Activated CD8-positive, alpha-beta memory T cell treated with anti-CD3 and anti-CD28 coated beads, Interleukin-2, amount 50 U/mL, for 1 hour (primary cell): ENCODE measurements around the gene GIGYF2.
"Not testable (repeated sequence)": the region's sequence is repeated elsewhere in the genome, so short reads cannot be mapped to it uniquely, and the experiment has no call there.

Experiments used
- DNase-seq: peaks from one replicate; pipeline ENCODE4 v3.0.0-alpha.2; 2020; ENCODE audit errors: extremely low read depth

The GIGYF2 gene, protein sequence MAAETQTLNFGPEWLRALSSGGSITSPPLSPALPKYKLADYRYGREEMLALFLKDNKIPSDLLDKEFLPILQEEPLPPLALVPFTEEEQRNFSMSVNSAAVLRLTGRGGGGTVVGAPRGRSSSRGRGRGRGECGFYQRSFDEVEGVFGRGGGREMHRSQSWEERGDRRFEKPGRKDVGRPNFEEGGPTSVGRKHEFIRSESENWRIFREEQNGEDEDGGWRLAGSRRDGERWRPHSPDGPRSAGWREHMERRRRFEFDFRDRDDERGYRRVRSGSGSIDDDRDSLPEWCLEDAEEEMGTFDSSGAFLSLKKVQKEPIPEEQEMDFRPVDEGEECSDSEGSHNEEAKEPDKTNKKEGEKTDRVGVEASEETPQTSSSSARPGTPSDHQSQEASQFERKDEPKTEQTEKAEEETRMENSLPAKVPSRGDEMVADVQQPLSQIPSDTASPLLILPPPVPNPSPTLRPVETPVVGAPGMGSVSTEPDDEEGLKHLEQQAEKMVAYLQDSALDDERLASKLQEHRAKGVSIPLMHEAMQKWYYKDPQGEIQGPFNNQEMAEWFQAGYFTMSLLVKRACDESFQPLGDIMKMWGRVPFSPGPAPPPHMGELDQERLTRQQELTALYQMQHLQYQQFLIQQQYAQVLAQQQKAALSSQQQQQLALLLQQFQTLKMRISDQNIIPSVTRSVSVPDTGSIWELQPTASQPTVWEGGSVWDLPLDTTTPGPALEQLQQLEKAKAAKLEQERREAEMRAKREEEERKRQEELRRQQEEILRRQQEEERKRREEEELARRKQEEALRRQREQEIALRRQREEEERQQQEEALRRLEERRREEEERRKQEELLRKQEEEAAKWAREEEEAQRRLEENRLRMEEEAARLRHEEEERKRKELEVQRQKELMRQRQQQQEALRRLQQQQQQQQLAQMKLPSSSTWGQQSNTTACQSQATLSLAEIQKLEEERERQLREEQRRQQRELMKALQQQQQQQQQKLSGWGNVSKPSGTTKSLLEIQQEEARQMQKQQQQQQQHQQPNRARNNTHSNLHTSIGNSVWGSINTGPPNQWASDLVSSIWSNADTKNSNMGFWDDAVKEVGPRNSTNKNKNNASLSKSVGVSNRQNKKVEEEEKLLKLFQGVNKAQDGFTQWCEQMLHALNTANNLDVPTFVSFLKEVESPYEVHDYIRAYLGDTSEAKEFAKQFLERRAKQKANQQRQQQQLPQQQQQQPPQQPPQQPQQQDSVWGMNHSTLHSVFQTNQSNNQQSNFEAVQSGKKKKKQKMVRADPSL (N-terminal part only)

DNA sequence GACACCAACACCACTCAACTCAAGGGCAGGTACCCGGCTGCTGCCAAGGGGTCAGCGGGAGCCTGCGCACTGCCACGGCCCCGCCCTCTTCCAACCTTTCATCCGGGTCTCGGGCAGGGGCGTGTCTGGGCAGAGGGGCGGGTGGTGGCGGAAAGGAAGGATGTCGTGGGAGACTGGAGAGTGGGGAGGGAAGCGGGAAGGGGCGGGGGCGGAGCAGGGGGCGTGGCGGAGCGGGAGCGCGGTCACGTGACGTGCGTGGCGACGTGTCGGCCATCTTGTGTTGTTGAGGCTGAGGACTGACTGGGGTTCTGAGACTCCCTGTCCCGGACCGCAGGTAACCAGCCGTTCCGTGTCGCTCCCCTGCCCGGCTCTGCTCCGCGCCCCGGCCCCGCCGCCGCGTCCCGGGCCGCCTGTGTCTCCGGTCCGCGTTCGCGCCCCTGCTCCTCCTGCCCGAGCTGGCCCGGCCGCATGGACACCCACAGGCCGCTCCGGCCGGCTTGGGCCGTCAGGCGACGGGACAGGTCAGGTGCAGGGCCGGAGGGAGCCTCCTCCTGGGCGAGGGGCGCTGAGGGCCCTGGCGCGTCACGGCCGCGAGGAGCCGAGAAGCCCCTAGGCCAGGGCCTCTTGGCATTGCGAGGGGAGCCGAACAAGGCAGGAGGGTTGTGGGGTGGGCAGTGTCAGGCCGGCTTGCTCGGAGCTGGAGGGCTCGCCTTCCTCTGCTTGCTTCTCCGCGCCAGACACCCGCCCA lies at the start of gene GIGYF2:
Gene GIGYF2, plus strand, starts transcription at position 273 of the 748 bp plus-strand sequence. CDS start 37,867 bp downstream, outside the sequence.
- peak; percentile 75 for DNase-seq

DNA sequence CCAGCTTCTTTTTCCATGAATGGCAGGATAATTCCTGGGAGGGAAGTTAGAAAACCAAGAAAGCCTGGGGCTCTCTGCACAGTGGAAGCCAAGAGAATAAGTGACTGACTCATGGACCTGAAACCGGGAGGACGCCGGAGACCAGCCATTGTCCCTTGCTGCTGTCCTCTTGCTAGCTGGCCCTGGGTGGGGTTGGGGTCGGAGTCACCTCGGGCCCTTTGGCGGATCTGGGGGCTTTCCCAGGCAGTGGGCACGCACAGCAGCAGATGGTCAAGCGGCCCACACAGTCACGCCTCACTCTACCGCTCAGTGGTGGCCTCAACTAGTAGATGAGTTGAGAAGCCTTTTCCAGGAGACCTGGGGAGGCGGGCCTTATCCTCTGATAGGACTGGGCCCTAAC lies 48.1 kb upstream of the GIGYF2 start:
- DNase-seq = no peak

DNA sequence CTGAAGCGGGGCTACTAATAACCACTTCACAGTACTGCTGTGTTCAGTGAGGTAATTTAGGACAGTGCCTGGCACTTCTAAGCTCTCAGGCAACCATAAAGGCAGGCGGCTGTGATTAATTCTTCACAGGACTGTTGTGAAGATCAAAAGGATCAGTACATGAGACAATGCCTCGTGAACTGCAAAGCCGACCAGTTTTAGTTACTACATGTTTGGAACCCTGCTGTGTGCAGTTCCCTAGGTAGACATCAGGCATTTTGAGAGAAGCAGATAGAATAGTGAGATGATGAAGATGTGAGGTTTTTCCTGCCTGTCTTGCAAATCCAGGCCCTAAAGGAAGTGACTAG lies 44.7 kb upstream of the GIGYF2 start:
- DNase-seq = no peak

- DNase-seq = no peak
These were observed 43.7 kb upstream of the GIGYF2 start for GRCh38 chr2:232653441-232653840.

DNA sequence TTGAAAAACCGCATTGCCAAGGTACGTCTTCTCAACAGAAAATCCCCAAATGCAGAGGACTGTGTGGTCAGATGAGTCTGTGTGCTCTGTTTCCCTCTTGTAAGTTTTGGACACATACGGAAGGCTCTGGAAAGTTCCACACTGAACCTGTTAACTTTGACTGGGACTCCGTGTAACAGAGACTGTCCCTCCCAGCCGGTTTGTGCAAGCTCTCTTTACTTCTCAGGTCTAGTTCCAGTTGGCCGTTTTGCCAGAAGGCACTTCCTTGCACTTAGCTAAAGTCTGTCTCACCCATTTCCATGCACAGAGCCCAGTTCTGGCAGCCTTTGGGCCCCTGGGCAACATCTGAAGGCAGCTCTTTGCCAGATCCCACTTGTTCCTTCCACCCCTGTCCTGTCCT lies 41.7 kb upstream of the GIGYF2 start:
- DNase-seq = no peak

DNA sequence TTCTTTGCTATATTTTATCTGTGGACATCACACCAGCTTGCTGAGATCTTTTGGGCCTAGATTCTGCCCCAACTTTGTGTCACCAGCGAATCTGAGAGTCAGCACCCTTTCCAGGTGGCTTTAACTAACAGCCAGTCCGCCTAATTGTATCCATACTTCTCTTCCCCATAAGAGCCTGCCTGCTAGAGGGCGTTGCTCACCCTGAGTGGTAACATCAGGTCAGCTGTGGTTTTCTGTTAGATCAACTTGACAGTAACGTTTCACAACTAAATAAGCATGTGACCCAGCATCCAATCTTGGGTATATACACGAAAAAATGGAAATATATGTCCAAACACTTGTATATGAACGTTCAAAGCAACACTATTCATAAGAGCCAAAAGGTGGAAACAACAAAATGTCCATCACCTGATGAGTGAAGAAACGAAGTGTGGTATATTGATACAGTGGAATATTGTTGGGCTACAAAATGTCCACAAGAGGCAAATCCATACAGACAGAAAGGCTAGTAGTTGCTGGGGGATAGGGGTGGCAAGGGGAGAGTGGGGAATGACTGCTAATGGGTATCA lies 38.8 kb upstream of the GIGYF2 start:
- DNase-seq = no peak

DNA sequence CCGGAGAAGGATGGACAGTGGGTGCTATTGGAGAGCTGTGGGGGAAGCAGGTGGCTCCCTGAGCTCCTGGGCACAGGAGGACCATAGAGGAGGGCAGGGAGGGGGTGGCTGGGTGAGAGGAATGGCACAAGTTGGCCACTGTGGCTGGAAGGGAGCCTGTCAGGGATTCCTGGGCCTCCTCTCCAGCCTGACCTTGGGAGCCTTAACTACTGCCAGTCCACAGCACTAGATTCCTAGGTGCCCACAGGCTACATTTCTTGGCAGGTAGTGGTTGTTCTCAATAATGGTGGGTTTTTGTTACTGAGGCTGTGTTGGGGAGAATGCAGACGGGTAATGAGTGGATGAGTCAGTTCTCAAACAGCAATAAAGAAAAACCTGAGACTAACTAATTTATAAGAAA lies 37.8 kb upstream of the GIGYF2 start:
- DNase-seq = no peak

DNA sequence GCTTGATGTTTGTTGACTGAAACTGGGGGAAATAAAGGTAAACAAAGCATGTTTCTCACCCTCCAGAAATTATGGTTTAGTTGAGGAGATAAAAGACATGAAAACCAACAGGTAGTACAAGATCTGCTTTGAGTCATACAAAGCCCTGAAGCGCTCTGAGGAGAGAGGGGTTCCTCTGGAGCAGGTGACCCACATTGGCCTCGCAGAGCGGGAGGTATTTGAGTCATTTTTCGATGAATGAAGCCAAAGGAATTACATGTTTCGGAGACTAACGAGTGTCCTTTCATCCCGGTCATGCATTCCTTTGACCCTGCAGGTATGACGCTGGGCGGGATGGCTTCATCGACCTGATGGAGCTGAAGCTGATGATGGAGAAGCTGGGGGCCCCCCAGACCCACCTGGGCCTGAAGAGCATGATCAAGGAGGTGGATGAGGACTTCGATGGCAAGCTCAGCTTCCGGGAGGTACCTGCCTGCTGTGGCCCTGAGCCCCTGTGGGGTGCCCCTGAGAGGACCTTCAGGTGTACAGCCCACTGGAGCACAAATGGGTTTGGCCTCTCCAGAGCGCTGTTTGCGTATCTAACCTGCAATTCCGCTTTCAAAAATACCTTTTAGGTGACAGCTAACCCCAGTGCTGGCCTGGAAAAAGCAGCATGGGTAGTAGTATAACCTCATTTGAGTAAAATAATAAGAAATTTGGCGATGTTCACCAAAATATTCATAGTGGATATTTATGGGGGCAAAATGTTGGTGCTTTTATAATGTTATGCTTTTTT lies 34.5 kb upstream of the GIGYF2 start:
- no peak for DNase-seq

- no peak for DNase-seq
These were observed 30.9 kb upstream of the GIGYF2 start for GRCh38 chr2:232666051-232666805.

- no peak for DNase-seq
These were observed 29.0 kb upstream of the GIGYF2 start for GRCh38 chr2:232667989-232668583.

- DNase-seq = no peak
These were observed 28.2 kb upstream of the GIGYF2 start for GRCh38 chr2:232668805-232669444.

DNA sequence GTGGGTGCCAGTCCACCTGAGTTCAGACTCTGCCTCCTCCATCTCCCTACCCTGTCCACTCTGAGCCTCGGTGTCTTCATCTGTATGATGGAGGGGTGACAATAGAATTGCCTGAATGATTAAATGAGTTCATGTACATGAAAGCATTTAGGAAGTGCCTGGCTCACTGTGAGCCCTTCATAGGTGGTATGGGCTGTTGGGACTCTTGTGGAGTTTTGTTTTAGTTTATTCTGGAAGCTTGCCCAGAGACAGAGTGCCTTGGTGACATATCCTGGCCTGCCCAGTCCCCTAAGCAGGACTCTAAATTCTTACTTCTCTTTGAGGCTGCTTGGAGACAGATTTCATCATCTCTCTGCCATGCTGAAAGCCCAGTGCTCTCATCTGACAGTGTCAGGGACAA lies 24.5 kb upstream of the GIGYF2 start:
- no peak for DNase-seq

GRCh38 chr2:232674491-232674890 lies 22.6 kb upstream of the GIGYF2 start:
- DNase-seq = no peak

GRCh38 chr2:232675381-232675780 lies 21.8 kb upstream of the GIGYF2 start:
- DNase-seq = no peak

DNA sequence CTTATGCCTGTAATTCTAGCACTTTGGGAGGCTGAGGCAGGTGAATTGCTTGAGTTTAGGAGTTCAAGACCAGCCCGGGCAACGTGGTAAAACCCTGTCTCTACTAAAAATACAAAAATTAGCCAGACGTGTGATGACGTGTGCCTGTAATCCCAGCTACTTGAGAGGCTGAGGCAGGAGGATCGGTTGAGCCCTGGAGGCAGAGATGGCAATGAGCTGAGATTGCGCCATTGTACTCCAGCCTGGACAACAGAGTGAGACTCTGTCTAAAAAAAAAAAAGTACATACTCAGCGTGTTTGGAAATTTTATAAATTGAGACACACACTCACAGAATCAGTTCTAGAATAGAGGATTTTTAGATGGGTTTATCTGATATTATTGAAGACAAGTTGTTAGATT lies 17.1 kb upstream of the GIGYF2 start:
- no peak for DNase-seq

DNA sequence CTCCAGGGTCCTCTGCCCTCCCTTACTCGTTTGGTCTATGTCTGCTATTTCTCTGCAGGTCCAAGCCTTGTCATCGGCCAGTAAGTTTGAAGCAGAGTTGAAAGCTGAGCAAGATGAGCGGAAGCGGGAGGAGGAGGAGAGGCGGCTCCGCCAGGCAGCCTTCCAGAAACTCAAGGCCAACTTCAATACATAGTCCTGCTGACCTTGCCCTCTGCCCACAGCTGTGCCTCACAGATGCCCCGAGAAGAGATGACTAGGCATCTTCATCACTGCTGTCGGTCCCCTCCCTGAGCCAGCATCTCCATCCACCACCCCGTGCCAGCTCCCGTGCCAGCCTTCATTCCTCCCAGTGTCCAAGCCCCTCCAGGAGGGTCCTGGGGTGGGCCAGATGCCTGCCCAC lies 15.6 kb upstream of the GIGYF2 start:
- DNase-seq = no peak

- no peak for DNase-seq
These were observed 13.8 kb upstream of the GIGYF2 start for GRCh38 chr2:232683368-232683767.

DNA sequence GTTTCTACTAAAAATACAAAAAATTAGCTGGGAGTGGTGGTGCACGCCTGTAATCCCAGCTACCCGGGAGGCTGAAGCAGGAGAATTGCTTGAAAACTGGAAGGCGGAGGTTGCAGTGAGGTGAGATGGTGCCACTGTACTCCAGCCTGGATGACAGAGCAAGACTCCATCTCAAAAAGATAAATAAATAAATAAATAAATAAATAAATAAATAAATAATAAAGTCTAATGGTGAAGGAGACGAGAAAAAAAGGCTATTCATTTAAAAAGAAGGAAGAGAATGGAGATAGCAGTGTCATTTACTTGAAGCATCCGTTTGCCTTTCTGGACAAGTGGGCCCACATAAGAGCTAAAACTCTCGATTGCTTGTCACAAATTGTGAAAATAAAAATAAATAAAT lies 11.7 kb upstream of the GIGYF2 start:
- not testable (repeated sequence) for DNase-seq
